GM12878 (cell line): ENCODE data around the gene OR2T27.
"Not testable (repeated sequence)": the region's sequence is repeated elsewhere in the genome, so short reads cannot be mapped to it uniquely, and the experiment has no call there.

Source experiments
- POLR2A ChIP-seq: IDR thresholded peaks from 2 replicates; pipeline ENCODE4 v1.6.1; 2011; ENCODE audit warnings: low read depth, mild to moderate bottlenecking, low read length
- RAD21 ChIP-seq: IDR thresholded peaks from 2 replicates; pipeline ENCODE4 v1.6.1; 2011; ENCODE audit warnings: mild to moderate bottlenecking, low read depth, low read length, moderate library complexity; ENCODE audit not compliant: insufficient read depth

- not testable (repeated sequence) for TF ChIP-seq RAD21, POLR2A
Measured at GRCh38 chr1:248648770-248649536, 6.4 kb downstream of the OR2T27 start.
